Metanephros (tissue), 1 donor: ENCODE data around the gene SCIMP. TPM values are rescaled to one million over a fixed set of nuclear protein-coding genes. Genes with fewer than 3 reads are reported as not detected.

Source experiments
- total RNA-seq: library from RNA; depleted of rRNA; stranded (reverse); fragments of >200 nt; gene quantifications from one replicate; pipeline ENCODE4 v1.2.3, GENCODE V29; 2014

SCIMP gene
- total RNA-seq = 1.8 TPM

DNA sequence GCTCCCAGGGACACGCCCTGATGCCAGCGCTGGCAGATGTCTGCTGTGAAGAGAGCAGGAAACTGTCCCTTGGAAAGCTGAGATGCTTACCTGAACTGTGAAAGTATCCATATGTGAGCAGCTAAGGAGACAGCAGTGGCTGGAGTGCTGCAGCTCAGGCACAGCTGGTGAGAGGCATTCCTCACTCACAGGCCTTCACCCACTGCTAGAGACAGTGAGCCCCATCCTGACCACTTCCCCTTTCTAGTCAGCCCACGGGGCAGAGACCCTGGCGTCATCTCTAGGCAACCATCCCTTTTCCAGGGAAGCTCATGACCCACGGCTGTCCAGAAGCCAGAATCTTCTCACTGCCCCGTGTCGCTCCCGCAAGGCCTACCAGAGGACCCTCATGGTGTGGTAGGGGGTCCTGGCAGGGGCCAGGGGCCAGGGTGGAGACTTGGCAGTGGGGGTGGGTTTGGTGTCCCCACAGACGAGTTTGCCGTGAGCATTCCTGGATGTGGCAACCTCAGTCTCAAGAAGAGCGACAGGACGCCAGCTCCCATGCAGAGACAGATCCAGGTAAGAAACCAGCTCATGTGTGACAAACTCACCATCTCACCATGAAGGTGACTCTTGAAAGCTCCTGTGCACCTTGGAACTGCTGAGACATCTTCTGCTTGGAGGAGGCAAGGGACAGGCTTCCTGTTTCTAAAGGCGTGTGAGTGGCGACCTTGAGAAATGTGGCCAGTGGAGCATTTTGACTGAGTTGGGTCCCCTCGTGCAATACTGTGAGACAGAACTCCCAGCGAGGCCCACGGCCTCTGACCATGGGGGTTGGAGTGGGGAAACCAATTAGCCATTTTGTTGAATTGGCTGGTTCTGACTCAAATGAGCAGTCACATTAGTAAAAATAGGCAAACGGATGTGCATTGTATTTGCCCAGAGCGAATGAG, at the start of gene SCIMP:
TSS of gene SCIMP (minus strand) at position 216 of the 932 bp plus-strand sequence. CDS start at position 111, 105 bp downstream.

GRCh38 chr17:5281814-5282641, 47.4 kb upstream of the SCIMP start, which contains the start of gene RABEP1:
RABEP1 (plus strand) TSS chr17:5282284; CDS start chr17:5282487, 203 bp downstream.

GRCh38 chr17:5191541-5192417, 42.9 kb downstream of the SCIMP start, which contains the start of gene ZNF594:
ZNF594 (minus strand) TSS chr17:5191868; CDS start chr17:5184256, 7,612 bp downstream.

Other genes with a start within 250 kb of the SCIMP start
- 15.8 TPM for gene CAMTA2, start 247.2 kb downstream of the SCIMP start, total RNA-seq
- 0.58 TPM for gene INCA1, start 237.3 kb downstream of the SCIMP start, total RNA-seq
- 44.0 TPM for gene KIF1C, start 236.9 kb downstream of the SCIMP start, total RNA-seq
- gene SLC52A1, start 199.4 kb downstream of the SCIMP start, total RNA-seq = 0.58 TPM
- gene ZFP3, start 156.4 kb downstream of the SCIMP start, total RNA-seq = 6.9 TPM
- 10.4 TPM for gene ZNF232, start 123.0 kb downstream of the SCIMP start, total RNA-seq
- gene USP6, start 118.8 kb downstream of the SCIMP start, total RNA-seq = 1.7 TPM
- 17.3 TPM for gene ZNF594, start 43.0 kb downstream of the SCIMP start, total RNA-seq
- gene RABEP1, start 47.4 kb upstream of the SCIMP start, total RNA-seq = 33.9 TPM
- 56.3 TPM for gene NUP88, start 184.8 kb upstream of the SCIMP start, total RNA-seq
- 61.8 TPM for gene RPAIN, start 185.3 kb upstream of the SCIMP start, total RNA-seq
- gene C1QBP, start 204.3 kb upstream of the SCIMP start, total RNA-seq = 92.0 TPM
- gene DHX33, start 234.1 kb upstream of the SCIMP start, total RNA-seq = 16.3 TPM